Measurements from ENCODE around the gene LLCFC1.

The LLCFC1 gene

GRCh38 chr7:142939226-142939910 lies at the start of gene LLCFC1:
LLCFC1 (plus strand) TSS chr7:142939484; CDS start chr7:142939622, 138 bp downstream.
- no peak for DNase-seq (ENCODE audit: low spot score)
- ChIA-PET CTCF (no interaction called here), POLR2A (ENCODE audit: low non-redundant PET) (no interaction called here)
- TF ChIP-seq CTCF (conservative IDR thresholded peaks at IDR 0.05; ENCODE audit: low read depth), result no peak
- no peak within 1 kb of the TSS for H3K27ac ChIP-seq

GRCh38 chr7:142889816-142890215 lies 49.5 kb upstream of the LLCFC1 start:
- no peak for DNase-seq (ENCODE audit: low spot score)
- ChIA-PET CTCF (no interaction called here), POLR2A (ENCODE audit: low non-redundant PET) (no interaction called here)
- H3K27ac ChIP-seq, result no peak overlapping the region
- TF ChIP-seq CTCF (conservative IDR thresholded peaks at IDR 0.05; ENCODE audit: low read depth), result no peak

- CTCF ChIA-PET, result no interaction called here
- no peak for TF ChIP-seq CTCF (conservative IDR thresholded peaks at IDR 0.05; ENCODE audit: low read depth)
- no peak for DNase-seq (ENCODE audit: low spot score)
- no peak overlapping the region for H3K27ac ChIP-seq
- POLR2A ChIA-PET (ENCODE audit: low non-redundant PET), result no interaction called here
These were observed 48.3 kb upstream of the LLCFC1 start for GRCh38 chr7:142890874-142891485.

- ChIA-PET POLR2A (ENCODE audit: low non-redundant PET) (no interaction called here), CTCF (no interaction called here)
- no peak overlapping the region for H3K27ac ChIP-seq
- no peak for DNase-seq (ENCODE audit: low spot score)
- no peak for TF ChIP-seq CTCF (conservative IDR thresholded peaks at IDR 0.05; ENCODE audit: low read depth)
These were observed 47.7 kb upstream of the LLCFC1 start for GRCh38 chr7:142891490-142892082.

GRCh38 chr7:142892951-142893350 lies 46.3 kb upstream of the LLCFC1 start:
- DNase-seq (ENCODE audit: low spot score), result no peak
- POLR2A ChIA-PET (ENCODE audit: low non-redundant PET), result no interaction called here

More at GRCh38 chr7:142892951-142893350, 46.3 kb upstream of the LLCFC1 start:
- CTCF ChIA-PET, result no interaction called here
- H3K27ac ChIP-seq, result no peak overlapping the region
- no peak for TF ChIP-seq CTCF (conservative IDR thresholded peaks at IDR 0.05; ENCODE audit: low read depth)
